GM19025 (cell line): ENCODE measurements around the gene RYK.

ENCODE experiments used
- ATAC-seq: cut with Tn5 transposase; IDR thresholded peaks from one replicate; pipeline ENCODE4 v1.9.1; 2021; ENCODE audit warnings: mild to moderate bottlenecking, low read depth, moderate library complexity; ENCODE audit not compliant: unreplicated experiment

RYK gene

DNA sequence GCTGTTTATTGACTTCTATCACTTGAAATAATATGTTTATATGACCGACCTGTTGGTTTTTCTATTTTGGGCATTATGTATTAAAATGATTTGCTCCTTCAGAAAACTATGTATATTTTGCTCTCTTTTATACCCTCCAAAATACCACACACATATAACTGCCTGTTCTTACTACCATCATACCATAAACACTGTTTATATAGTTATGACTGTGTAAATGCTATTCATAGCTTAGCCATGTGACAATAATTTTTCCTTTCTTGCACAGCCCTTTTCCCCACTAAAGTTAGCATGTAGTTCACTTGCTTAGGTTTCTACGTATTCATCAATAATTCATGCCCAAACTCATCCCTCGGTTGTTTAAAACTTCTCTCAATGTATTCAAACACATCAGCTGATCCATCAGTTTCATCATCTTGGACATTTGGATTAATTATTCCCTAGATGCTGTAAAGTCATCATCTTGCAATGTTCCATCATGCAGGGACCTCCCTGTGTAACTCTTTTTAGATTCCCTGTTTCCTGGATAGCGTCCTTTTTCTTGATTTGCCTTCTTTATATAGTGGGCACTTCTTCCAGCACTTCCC is 8.2 kb upstream of the RYK start:
- ATAC-seq = no peak

DNA sequence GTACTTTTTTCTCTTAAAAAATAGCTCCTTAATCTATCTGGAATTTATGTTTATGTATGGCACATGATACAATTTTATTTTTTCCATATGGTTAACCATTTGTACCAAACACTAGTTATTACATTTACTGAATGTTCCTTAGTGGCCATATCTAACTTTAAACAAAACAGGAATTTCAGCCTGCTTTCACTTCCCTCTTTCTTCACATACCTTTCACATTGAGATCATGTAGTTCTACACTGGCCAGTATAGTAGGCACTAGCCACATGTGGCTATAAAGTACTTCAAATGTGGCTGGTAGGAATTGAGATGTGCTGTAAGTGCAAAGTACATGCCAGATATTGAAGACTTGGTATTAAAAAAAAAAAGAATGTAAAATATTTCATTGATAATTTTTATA is 4.7 kb upstream of the RYK start:
- no peak for ATAC-seq

DNA sequence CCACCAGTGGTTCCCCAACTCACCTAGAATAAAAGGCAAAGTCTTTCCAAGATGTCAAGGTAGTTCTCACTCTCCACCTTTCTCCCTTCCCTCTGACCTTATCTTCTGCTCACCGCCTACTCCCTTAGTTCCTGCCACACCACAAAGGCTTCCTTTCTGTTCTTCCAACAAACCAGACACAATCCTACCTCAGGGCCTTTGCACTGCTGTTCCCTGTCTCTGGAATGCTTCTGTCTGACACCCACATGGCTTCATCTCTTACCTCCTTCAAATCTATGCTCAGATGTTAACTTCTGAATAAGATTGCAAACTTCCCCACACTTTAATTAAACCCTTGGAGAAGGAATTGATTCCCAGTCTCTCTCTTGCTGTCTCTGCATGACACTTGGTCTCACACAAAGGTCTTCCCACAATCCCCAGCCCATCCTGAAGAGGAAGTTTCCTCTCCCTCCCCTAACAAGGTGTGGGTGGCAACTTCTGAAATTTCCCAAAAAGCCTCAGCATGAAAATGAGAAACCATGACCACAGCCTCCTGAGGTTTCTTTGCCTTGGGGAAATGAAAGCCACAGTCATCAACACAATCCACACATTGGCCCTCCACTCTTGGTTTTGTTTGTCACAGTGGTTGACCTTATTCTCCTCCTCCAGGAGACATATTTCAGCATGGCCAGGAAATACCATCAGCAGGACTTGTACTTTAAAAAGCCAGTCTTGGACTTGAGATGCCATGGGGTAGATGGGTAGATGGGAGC is 3.0 kb upstream of the RYK start:
- ATAC-seq = no peak

DNA sequence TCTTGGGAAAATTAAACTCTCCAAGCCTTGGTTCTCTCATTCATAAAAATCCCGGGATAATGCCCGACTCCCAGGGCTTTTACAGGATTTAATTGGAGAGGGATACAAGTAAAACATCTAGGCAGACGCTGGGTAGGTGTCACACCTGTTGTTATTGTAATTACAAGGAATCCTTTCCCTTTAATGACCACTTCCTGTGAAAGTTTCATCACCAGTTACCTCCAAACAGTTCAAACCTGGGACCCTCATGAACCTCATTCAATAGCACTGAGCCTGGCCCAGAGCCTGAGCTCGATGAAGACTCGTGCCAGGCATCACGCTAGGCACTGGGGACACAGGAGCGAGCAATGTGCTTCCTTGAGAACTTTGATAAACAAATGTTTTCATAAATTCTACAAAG is 2.1 kb upstream of the RYK start:
- no peak for ATAC-seq

GRCh38 chr3:134251731-134252391 is 1.2 kb upstream of the RYK start:
- ATAC-seq = no peak

- ATAC-seq = peak; percentile 49
Observed at GRCh38 chr3:134249935-134250716, 533 bp downstream of the RYK start.

- ATAC-seq = no peak
Observed at GRCh38 chr3:134249296-134249841, 1.3 kb downstream of the RYK start.

DNA sequence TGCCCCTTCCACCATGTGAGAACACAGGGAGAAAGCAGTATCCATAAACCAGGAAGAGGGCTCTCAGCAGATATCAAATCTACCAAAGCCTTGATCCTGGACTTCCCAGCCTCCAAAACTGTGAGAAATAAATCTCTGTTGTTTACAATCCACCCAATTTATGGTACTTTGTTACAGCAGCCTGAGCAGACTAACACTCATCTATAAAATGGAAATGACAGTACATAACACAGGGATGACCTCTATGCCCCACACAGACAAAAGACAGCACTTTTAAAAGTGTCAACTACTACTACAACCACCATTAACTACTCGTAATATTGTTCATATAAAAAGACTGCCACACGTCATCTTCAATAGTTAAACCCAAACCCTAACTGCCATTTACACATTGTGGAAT is 5.7 kb downstream of the RYK start:
- ATAC-seq = no peak

DNA sequence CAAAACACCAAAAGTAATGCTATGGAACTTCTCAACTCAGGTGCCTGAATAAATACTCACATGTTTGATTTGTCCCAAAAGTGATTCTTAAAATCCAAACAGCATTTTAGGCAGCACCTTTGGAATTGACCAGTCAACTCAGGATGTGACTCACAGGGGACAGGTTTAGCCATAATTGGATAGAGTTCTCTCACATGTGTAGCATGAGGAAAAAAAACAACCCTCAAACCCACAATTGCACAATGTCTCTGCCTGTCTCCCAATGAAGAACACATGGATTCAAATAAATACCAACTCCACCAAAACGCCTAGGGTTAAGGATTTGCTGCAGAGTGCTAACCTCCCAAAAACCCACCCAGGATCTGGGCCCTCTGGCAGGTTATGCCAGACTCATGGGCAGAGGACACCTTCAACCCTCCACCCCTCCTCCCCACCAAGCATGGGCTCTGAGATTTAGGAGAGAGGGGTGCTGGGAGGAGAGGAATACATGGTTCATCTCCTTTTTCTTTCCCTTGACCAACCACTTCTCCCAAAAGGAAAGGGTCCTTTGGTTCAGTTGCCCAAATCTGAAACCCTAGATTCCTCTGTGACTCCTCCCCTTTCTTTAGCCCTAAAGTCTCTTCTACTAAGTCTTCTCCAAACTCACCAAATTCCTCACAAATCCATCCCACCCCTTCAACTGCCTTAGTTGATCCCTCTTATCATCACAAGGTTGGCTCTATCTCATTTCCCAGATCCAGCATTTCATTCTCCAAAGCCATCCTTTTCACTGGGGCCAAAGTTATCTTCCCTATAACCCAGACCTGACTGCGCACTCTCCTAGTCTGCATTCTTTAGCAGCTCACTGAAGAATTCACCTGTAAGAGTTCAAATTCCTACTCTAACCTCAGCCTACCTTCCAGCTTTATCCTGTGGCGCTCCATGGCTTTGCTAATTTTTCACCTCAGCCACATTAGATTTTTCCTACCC is 7.7 kb downstream of the RYK start:
- ATAC-seq = no peak

GRCh38 chr3:134239538-134239937 is 11.1 kb downstream of the RYK start:
- ATAC-seq = peak; percentile 50

GRCh38 chr3:134237454-134238145 is 13.1 kb downstream of the RYK start:
- no peak for ATAC-seq

GRCh38 chr3:134236505-134237170 is 14.0 kb downstream of the RYK start:
- ATAC-seq = peak; percentile 49

- no peak for ATAC-seq
Observed at GRCh38 chr3:134235577-134236076, 15.0 kb downstream of the RYK start.

DNA sequence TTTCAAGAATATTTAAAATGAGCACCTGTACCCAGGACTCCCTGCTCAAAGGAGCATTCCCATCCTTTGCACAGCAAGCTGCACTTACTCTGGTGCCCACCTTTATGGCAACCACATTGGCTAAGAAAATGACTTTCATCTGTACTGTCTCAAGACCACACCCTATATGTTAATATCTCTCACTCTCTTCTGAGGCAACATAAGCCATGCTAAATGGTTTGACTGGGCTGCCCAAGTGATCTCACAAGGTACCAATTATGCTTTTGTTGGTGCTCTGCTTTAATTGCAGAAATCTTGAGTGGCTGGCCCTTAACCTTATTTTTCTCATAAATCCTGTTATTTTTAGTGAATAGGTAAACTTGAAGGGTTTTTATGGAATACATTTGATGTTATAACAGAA is 17.7 kb downstream of the RYK start:
- ATAC-seq = no peak

DNA sequence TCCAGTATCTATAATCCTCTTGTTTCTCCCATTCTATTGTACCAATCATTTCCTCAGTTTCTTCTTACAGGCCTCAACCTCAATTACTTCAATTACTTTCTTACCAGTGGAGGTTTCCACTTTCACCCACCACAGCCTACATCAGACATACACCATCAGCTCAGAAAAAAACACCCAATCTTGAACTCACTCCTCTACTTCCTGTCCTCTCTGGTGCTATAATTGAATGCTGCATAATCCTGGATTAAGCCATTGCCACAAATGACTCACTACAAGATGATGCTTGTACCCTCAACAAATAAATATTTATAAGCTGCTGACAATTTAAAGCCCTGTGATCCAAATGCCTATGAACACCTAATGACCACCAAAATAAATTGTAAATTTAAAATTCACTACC is 18.5 kb downstream of the RYK start:
- no peak for ATAC-seq

DNA sequence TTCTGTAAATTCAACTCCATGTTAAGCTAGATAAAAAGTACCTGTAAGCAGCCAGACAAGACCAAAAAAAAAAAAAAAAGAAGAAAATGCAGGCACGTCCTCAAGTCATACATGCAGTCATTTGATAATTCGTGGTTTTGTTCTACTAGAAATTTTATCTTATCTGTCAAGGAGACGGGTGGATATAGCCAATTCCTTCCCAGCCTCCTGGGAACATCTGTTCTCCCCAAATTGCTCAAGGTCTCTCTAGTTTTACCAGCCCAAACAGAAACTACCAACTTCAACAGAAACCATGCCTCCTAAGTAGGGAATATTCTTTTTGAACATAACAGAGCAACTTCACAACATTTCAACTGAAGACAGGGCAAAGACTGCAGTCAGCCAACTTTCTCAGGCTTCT is 19.5 kb downstream of the RYK start:
- no peak for ATAC-seq

DNA sequence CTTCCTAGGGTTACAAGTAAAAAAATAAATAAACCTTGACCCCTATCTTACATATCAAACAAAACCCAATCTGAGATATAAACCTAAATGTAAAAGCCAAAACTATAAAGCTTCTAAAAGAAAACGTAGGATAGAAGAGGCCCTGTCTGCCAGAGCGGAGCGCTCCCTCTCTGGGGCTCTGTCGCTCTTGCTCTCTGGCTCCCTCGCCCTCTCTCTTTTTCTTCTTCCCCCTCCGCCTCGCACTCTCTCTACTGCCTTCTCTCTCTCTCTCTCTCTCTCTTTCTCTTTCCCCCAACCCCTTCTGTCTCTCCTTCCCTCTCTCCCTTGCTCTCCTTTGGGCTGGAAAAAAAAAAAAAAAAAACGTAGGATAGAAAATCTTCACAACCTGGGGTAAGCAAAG is 21.6 kb downstream of the RYK start:
- no peak for ATAC-seq

- ATAC-seq = no peak
Observed at GRCh38 chr3:134228479-134228878, 22.2 kb downstream of the RYK start.
